CD4-positive, alpha-beta T cell treated with Interleukin-21 for 1 hour (primary cell): ENCODE results near the gene ADAM8.

ENCODE experiments used
- DNase-seq: peaks from one replicate; pipeline ENCODE4 v3.0.0-alpha.2; 2020

The ADAM8 gene

DNA sequence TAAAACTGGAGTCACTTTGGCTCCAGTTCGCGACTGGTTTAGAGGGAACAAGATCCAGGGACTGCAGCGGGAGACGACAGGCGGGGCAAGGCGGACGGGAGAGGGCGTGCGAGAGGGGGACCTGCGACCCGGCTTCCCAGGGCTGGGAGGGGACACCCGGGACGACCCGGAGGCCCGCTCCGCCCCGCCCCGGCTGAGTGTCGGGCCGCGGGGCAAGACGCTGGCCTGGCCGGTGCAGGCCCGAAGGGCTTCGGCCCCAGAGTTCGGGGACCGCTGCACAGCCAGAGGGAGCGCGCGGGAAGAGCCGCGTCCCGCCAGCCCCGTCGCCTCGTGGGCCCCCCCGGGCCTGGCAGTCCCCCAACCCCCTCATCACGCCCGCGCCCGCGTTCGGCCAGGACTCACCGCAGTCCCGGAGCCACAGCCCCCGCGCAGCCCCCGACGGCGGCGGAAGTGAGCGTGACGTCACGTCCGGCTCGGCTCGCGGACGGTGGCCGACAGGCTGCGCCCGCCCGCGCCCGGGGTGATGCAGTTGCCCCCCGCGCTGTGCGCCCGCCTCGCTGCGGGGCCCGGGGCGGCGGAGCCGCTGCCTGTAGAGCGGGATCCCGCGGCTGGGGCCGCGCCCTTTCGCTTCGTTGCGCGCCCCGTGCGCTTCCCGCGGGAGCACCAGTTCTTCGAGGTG lies 31.9 kb upstream of the ADAM8 start, which contains the start of the genes TUBGCP2 and ZNF511:
Gene TUBGCP2 (minus strand): TSS at position 452 of the 679 bp plus-strand sequence. CDS start 5,931 bp downstream, outside the sequence.
Gene ZNF511 (plus strand): TSS at position 494 of the 679 bp plus-strand sequence. CDS start 30 bp downstream, at position 524.
- peak; percentile 93 for DNase-seq

DNA sequence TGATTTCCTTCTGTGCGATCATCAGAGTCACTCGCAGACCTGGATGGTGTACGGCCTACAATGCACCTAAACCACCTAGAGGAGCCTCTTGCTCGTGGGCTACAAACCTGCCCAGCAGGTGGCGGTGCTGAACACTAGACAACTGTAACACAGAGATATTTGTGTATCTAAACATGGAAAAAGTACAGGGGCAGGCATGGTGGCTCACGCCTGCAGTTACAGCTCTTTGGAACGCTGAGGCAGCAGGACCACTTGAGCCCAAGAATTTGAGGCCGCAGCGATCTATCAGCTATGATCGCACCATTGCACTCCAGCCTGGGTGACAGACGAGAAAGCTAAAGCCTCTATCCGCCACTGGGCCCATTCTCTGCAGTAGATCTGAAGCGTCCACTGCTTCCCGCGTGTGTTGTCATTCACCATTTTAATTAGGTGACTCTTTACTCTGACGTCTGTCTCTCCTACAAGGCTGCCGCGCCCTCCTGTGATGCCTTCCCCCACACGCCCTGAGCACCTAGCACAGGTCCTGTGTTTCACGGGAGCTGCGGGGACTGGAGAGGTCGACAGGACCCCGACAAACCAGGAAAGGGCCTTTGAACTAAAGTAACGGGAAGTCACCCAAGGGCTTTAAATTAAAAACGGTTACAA lies 31.2 kb upstream of the ADAM8 start:
- DNase-seq, result peak; percentile 92

GRCh38 chr10:133306941-133307379 lies 30.3 kb upstream of the ADAM8 start:
- DNase-seq, result no peak

- DNase-seq, result no peak
Measured at GRCh38 chr10:133306097-133306476, 29.4 kb upstream of the ADAM8 start.

GRCh38 chr10:133303206-133303605 lies 26.5 kb upstream of the ADAM8 start:
- no peak for DNase-seq

DNA sequence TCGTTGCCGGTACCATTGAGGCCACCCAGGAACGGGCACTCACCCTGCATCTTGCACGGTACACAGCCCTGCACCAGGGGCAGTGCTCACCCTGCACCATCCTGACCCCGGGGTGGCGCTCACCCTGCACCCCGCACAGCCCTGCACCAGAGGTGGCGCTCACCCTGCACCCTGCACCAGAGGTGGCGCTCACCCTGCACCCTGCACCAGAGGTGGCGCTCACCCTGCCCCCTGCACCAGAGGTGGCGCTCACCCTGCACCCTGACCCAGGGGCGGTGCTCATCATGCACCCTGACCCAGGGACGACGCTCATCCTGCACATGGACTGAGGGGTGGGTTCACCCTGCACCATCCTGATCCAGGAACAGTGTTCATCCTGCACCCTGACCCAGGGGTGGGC lies 25.6 kb upstream of the ADAM8 start:
- DNase-seq, result no peak

DNA sequence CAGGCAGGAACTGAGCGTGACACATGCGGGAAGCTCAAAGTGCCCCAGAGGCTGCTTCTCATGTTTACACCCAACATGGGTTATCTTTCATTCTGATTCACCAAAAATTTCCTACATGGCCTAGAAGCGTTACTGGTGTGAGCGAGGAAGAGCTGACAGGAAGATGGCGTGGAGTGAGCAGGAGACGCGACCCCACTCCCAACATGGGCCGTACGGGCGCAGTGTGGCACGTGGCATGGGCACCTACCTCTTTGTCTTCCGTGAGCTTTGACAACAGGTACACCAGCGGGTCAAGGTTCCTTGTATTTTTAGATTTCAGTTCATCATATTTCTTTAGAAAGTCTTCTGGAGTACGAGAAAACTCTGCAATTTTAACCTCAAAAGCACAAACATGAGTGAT lies 23.1 kb upstream of the ADAM8 start:
- no peak for DNase-seq

DNA sequence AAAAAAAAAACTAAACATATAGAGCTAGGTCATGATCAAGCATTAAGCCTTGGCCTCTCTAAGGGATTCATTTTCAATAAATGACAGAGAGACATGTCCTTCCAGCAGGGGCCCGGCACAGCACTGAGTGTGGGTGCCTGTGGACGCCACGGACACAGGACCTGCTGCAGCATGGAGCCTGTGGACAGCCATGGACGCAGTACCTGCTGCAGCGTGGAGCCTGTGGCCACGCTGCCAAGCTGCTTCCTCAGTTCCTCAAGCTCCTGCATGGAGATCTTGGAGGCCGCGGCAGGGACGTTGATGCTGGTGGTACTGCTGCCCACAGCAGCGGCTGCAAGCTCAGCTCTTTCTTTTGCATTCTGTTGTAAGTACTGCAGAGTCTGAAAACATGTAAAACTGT lies 22.6 kb upstream of the ADAM8 start:
- no peak for DNase-seq

DNA sequence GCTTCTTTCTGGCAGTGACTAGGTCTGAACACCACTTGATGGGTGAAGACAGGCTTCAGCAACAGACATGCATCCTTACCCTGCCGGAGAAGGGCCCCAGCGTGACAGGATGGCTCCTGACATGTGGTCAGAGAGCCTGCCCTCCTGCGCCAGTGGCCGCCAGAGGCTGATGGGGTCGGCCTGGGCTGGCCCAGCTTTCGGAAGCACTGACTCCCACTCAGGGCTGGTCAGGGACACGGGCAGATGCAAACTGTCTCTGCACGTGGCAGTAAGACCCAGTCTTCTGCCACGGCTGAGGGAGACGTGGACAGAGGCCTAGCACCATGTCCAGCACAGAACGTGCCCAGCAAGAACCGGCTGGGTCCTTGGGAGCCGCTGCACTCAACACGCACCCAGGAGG lies 21.8 kb upstream of the ADAM8 start:
- no peak for DNase-seq

DNA sequence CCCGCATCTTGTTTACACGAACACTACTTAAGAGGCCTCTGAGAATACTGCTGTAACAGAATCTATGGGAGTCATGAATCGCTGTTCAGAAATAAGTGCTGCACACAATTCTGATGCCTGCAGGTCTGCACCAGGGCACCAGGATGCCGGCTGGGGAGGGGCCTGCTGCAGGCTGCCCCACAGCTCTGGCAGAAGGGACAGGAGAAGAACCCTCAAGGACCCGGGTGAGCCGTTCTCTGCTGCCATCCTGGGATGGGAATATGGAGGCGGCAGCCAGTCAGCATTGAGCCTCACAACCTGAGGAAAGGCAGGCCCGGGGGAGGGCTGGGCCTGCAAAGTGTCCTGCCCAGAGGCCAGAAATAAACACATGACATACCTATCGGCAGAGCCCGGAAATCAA lies 20.8 kb upstream of the ADAM8 start:
- no peak for DNase-seq

- DNase-seq, result no peak
Measured at GRCh38 chr10:133295426-133296320, 19.0 kb upstream of the ADAM8 start.

- no peak for DNase-seq
Measured at GRCh38 chr10:133294189-133294588, 17.5 kb upstream of the ADAM8 start.

GRCh38 chr10:133293810-133294119 lies 17.1 kb upstream of the ADAM8 start:
- DNase-seq, result no peak

- no peak for DNase-seq
Measured at GRCh38 chr10:133292919-133293809, 16.5 kb upstream of the ADAM8 start.

- DNase-seq, result no peak
Measured at GRCh38 chr10:133289761-133290160, 13.1 kb upstream of the ADAM8 start.

DNA sequence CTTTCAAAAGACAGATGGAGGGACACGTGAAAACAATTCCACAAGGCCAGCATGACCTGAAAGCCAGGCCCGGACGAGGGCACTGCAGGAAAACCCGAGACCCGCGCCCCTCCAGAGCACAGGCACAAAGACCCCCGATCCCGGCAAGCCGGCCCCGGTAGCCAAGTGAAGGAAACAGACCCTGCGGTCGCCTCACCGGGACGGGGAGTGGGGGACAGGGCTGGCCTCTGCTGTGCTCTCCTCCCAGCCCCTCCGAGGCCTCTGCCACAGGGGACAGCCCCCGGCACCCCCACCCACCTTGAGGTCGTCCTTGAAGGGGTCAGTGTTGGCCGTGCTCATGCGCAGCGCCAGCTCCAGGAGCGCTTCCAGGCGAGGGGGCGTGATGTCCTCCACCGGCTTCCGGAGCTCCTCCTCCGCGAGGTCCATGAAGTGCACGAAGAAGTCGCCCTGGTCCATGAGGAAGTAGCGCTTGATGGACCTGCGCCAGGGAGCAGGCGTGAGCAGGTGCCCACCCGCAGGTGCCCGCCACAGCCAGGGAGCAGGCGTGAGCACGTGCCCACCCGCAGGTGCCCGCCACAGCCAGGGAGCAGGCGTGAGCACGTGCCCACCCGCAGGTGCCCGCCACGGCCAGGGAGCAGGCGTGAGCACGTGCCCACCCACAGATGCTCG lies 11.3 kb upstream of the ADAM8 start:
- DNase-seq, result no peak

DNA sequence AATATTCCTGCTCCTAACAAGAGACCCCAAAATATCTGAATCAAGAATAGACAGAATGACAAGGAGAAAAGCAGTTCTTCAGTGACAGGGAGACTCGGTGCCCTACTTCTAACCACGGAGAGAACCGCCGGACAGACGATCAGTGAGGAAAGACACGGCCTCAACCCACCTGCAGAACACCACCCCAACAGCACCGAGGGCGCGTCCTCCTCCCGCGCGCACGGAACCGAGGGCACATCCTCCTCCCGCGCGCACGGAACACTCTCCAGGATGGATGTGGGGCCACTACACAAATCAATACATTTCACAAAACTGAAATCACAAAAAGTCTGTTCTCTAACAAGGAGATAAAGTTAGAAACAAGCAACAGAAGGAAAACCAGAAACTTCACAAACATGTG lies 9.7 kb upstream of the ADAM8 start:
- no peak for DNase-seq

- no peak for DNase-seq
Measured at GRCh38 chr10:133285217-133285616, 8.5 kb upstream of the ADAM8 start.

- DNase-seq, result no peak
Measured at GRCh38 chr10:133283931-133284330, 7.3 kb upstream of the ADAM8 start.

- DNase-seq, result no peak
Measured at GRCh38 chr10:133282846-133283390, 6.2 kb upstream of the ADAM8 start.

GRCh38 chr10:133281628-133282372 lies 5.1 kb upstream of the ADAM8 start:
- DNase-seq, result no peak
